MM.1S (cell line): Measurements from ENCODE around the gene THAP6.
"Not testable (repeated sequence)": the region's sequence is repeated elsewhere in the genome, so short reads cannot be mapped to it uniquely, and the experiment has no call there.

Experiments
- CTCF ChIP-seq: fragments of 300-600 bp; sonication (generic); IDR thresholded peaks from 2 replicates; pipeline ENCODE4 v1.5.1; 2016; ENCODE audit warnings: antibody characterized with exemption, low read length, mixed read lengths
- EZH2 ChIP-seq: fragments of 300-600 bp; sonication (generic); optimal IDR thresholded peaks from 2 replicates; pipeline ENCODE3; 2017; ENCODE audit warnings: low read depth, mild to moderate bottlenecking, antibody characterized with exemption, low read length, mixed read lengths

DNA sequence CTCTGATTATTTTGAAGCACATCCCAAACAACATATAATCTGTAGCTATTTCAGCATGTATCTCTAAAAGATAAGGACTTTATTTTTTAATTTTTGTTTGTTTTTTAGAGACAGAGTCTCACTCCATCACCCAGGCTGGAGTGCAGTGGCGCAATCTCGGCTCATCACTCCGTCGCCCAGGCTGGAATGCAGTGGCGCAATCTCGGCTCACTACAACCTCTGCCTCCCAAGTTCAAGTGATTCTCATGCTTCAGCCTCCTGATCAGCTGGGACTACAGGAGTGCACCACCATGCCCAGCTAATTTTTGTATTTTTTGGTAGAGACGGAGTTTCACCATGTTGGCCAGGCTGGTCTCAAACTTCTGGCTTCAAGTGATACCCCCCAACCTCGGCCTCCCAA is 29.9 kb downstream of the THAP6 start:
- TF ChIP-seq CTCF, EZH2: not testable (repeated sequence)
